CD4-positive, alpha-beta T cell (primary cell): ENCODE results near the gene CREB3L2. TPM values are rescaled to one million over a fixed set of nuclear protein-coding genes. Genes with fewer than 3 reads are reported as not detected.
A peak's percentile ranks its signal among the peaks of the same experiment; 100 is the strongest.

Experiments used
- ATAC-seq: fragments of 200-7000 bp; cut with Tn5 transposase; one replicate; pipeline ENCODE4 v1.10.0; 2022; ENCODE audit warnings: mild to moderate bottlenecking; ENCODE audit not compliant: poor library complexity
- CTCF ChIA-PET: fragments of 350-600 bp; sonication (Branson Sonifier 250); formaldehyde crosslinking; loops from one replicate; lab custom pipeline; 2021; ENCODE audit warnings: antibody characterized with exemption, inconsistent platforms; lab: Charles Lee
- POLR2A ChIA-PET: fragments of 350-600 bp; sonication (Branson Sonifier 250); formaldehyde crosslinking; loops from one replicate; lab custom pipeline; 2021; ENCODE audit warnings: antibody characterized with exemption, inconsistent platforms; lab: Charles Lee
- DNase-seq, 14 experiments: peaks; one replicate each; pipeline ENCODE4 v3.0.0-alpha.2; 2013 to 2020; ENCODE audit warnings: mixed read lengths in 2 of 14
- H3K27ac ChIP-seq, 2 donors: one replicate each; pipeline versions ENCODE4 v1.5.1 to v1.7.0; 2013; ENCODE audit warnings: low read length in 2 of 2, low read depth in 1 of 2, mild to moderate bottlenecking in 1 of 2
- H3K27me3 ChIP-seq, 2 experiments: 1 replicate in 1 of 2; 2 replicates in 1 of 2; pipeline versions ENCODE4 v1.6.1 to v1.7.0; 2013; ENCODE audit warnings: low read length in 2 of 2, control low read depth in 1 of 2, mild to moderate bottlenecking in 1 of 2, moderate library complexity in 1 of 2; ENCODE audit not compliant: insufficient read depth in 2 of 2, control insufficient read depth in 1 of 2
- H3K36me3 ChIP-seq: one replicate; pipeline ENCODE4 v1.6.1; 2013; ENCODE audit warnings: low read length, control low read depth; ENCODE audit not compliant: insufficient read depth
- H3K4me1 ChIP-seq: one replicate; pipeline ENCODE4 v1.6.1; 2013; ENCODE audit warnings: low read length, control low read depth; ENCODE audit not compliant: insufficient read depth
- H3K4me3 ChIP-seq: one replicate; pipeline ENCODE4 v1.5.1; 2013; ENCODE audit warnings: mild to moderate bottlenecking, low read length, moderate library complexity
- H3K9me3 ChIP-seq, 2 experiments: 1 replicate in 1 of 2; 2 replicates in 1 of 2; pipeline versions ENCODE4 v1.6.1 to v1.7.0; 2013; ENCODE audit warnings: low read length in 2 of 2, mild to moderate bottlenecking in 2 of 2, control low read depth in 1 of 2, moderate library complexity in 1 of 2; ENCODE audit not compliant: control insufficient read depth in 1 of 2, insufficient read depth in 1 of 2
- H3K27ac Mint-ChIP-seq: one replicate; pipeline ENCODE4 v1.8.0; 2020; ENCODE audit warnings: mixed read lengths
- H3K27me3 Mint-ChIP-seq: one replicate; pipeline ENCODE4 v1.8.0; 2021; ENCODE audit warnings: mixed read lengths
- H3K36me3 Mint-ChIP-seq: one replicate; pipeline ENCODE4 v1.8.0; 2021; ENCODE audit warnings: low read depth, mixed read lengths
- H3K4me1 Mint-ChIP-seq: one replicate; pipeline ENCODE4 v1.8.0; 2021; ENCODE audit warnings: low read depth, mixed read lengths
- H3K4me3 Mint-ChIP-seq: one replicate; pipeline ENCODE4 v1.8.0; 2020; ENCODE audit warnings: mild to moderate bottlenecking, mixed read lengths
- H3K9me3 Mint-ChIP-seq: one replicate; pipeline ENCODE4 v1.8.0; 2020; ENCODE audit warnings: mixed read lengths
- intact Hi-C, 2 experiments: fragments of 100-400 bp; cut with DNase I in 1 of 2; cut with micrococcal nuclease in 1 of 2; formaldehyde crosslinking; loops; one replicate each; pipeline versions ENCODE4 v1.15.1 to v1.9.0; 2023 to 2025; cut with DNase I, micrococcal nuclease
- total RNA-seq, 174 experiments: library from RNA in 2 of 174; stranded (reverse) in 2 of 174; gene quantifications; one replicate each; pipeline ENCODE4 v1.2.3 and lab custom pipeline; 2021 to 2026
- TF ChIP-seq, protein P1 (sequence below): fragments of 200-600 bp; IDR thresholded peaks from one replicate; pipeline ENCODE4 v1.8.0; 2022; ENCODE audit warnings: antibody characterized with exemption, mild to moderate bottlenecking

The CREB3L2 gene
- total RNA-seq, 2 experiments from 2014 or later = 11.7 to 12.9 TPM

DNA sequence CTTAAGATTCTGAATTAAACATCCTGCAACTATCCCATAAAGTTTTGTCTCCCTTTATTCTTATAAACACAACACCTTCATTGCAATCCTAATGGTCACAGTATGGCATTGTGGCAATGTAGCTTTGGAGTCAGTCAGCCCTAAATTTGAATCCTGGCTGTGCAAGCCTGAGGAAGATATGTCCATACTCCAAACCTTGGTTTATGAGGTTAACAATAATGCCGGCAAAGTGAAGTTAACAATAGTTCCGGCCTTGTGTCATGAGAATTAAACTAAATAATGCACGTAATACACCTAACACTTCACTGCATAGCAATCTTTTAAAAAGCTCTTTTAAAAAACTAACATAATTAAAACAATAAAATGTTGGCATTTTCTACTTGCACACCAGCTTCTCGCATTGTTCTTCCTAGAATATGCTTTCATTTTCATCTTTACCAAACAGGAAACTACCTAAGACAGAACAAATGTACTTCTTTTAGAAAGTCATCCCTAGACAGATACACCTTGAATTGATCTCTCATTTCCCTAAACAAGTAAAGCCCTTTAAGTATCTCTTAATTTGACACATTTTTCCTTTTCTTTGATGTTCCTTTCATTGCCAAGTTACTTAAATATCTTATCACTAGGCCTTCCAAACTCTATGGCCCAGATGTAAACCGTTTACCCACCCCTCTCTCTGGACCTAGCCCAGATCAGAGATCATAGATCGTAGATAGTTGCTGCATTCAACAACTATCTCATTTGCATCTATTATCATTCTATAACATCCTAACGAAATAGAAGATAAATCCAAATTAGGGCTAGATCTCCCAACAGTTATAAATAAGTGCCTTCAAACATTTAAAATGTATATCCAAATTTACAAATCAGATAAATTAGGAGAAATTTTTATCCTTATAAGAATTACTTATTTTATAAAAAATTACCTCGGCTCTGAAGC, 66.7 kb downstream of the CREB3L2 start:
- intact Hi-C loops = no loop called here

DNA sequence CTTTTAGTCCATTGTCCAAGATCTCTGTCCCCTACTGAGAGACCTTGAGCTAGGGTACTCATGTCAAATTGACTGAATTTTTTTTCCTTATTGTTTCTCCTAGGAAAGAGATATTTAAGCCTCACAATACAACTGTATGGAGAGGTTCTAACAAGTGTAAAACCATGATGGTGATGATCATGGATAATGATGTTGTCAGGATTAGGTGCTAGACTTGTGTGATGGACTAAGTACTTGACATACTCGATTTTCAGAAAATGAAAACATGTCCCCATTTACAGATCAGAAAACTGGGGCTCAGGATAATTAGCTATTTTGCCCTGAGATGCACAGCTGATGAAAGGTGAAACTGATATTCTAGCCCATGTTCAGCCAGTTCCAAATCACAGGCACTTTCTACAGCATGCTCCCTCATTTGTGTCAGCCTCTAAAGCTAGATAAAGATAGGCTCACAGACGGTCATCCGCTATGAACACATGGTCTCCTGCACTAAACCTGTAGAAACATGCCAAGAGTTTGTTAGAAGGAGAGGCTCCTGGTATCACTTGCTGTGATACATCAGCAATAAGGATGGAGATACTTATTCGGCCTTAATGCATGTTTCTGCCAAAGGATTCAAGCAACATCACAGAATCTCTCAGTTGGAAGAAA, 67.6 kb downstream of the CREB3L2 start:
- Mint-ChIP-seq H3K27me3 (no peaks in the 10 kb centered on the region), H3K4me1 (peaks cover 56% of the 10 kb centered on the region), H3K27ac (peak overlapping the region; percentile 86), H3K9me3 (no peaks in the 10 kb centered on the region), H3K4me3 (peak overlapping the region; percentile 83), H3K36me3 (peaks cover 19% of the 10 kb centered on the region)
- H3K27ac ChIP-seq = peak overlapping the region; percentile 61 to 83
- POLR2A ChIA-PET = interaction anchor here (5.1 kb wide), 1 partner anchor 66 kb away, joined by 35 read pairs; the partner anchor contains the start of gene CREB3L2
- no peaks in the 10 kb centered on the region for H3K27me3 ChIP-seq
- intact Hi-C loops = no loop called here
- TF ChIP-seq, protein P1, sequence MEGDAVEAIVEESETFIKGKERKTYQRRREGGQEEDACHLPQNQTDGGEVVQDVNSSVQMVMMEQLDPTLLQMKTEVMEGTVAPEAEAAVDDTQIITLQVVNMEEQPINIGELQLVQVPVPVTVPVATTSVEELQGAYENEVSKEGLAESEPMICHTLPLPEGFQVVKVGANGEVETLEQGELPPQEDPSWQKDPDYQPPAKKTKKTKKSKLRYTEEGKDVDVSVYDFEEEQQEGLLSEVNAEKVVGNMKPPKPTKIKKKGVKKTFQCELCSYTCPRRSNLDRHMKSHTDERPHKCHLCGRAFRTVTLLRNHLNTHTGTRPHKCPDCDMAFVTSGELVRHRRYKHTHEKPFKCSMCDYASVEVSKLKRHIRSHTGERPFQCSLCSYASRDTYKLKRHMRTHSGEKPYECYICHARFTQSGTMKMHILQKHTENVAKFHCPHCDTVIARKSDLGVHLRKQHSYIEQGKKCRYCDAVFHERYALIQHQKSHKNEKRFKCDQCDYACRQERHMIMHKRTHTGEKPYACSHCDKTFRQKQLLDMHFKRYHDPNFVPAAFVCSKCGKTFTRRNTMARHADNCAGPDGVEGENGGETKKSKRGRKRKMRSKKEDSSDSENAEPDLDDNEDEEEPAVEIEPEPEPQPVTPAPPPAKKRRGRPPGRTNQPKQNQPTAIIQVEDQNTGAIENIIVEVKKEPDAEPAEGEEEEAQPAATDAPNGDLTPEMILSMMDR = no peak
- CTCF ChIA-PET = interaction anchor here (1.6 to 1.7 kb wide), 2 partner anchors 68 kb away, joined by 4 to 6 read pairs; partner anchors contain the start of gene CREB3L2
- H3K4me3 ChIP-seq = peak overlapping the region; percentile 50
- no peaks in the 10 kb centered on the region for H3K9me3 ChIP-seq
- ATAC-seq (no peak), DNase-seq (peak in 1 of 14 experiments; percentile 14)
- H3K36me3 ChIP-seq = no peaks in the 10 kb centered on the region
- peaks cover 43% of the 10 kb centered on the region for H3K4me1 ChIP-seq

More for the DNA sequence above, 66.7 kb downstream of the CREB3L2 start:
- peak overlapping the region; percentile 86 for H3K27ac Mint-ChIP-seq
- Histone ChIP-seq H3K27me3 (no peaks in the 10 kb centered on the region), H3K4me1 (peaks cover 43% of the 10 kb centered on the region), H3K4me3 (peak overlapping the region; percentile 50), H3K27ac (peak overlapping the region; percentile 61 to 83), H3K9me3 (no peaks in the 10 kb centered on the region), H3K36me3 (no peaks in the 10 kb centered on the region)
- H3K9me3 Mint-ChIP-seq = no peaks in the 10 kb centered on the region
- ChIA-PET POLR2A (interaction anchor here (1.0 to 5.1 kb wide), 2 partner anchors 65 to 818 kb away, joined by 3 to 35 read pairs; partner anchors contain the start of gene CREB3L2), CTCF (interaction anchor here (1.6 kb wide), 1 partner anchor 67 kb away, joined by 4 read pairs; the partner anchor contains the start of gene CREB3L2)
- peaks cover 18% of the 10 kb centered on the region for H3K36me3 Mint-ChIP-seq
- peaks cover 54% of the 10 kb centered on the region for H3K4me1 Mint-ChIP-seq
- no peaks in the 10 kb centered on the region for H3K27me3 Mint-ChIP-seq
- TF ChIP-seq, protein P1 = no peak
- peak; percentile 83 for ATAC-seq
- DNase-seq = peak in 3 of 14 experiments; percentile 46 to 62 (median 53)
- peak overlapping the region; percentile 83 for H3K4me3 Mint-ChIP-seq
